NCI-H1436 treated with DMSO at 0.1 percent for 48 hours (cell line): ENCODE data around the gene USP6NL.

Experiments
- DNase-seq: peaks from one replicate; lab custom pipeline; 2025; lab: John Stamatoyannopoulos, UW

USP6NL gene

GRCh38 chr10:11551104-11551503 lies 60.3 kb downstream of the USP6NL start:
- no peak for DNase-seq

DNA sequence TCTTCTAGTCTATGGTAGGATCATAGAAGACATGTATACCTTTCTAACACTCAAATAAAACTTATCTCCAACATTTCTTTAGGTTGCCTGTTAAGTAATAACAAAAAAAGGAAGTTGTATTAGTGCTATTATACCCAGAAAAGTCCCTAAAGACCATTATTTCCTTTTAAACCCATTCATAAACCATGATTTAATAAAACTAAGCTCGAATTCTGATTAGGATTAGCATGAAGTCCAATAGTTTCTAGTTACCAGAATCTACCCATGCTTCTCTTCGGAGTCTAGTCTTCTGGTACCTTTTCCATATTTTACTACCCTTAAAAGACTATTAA lies 62.7 kb downstream of the USP6NL start:
- DNase-seq = no peak

DNA sequence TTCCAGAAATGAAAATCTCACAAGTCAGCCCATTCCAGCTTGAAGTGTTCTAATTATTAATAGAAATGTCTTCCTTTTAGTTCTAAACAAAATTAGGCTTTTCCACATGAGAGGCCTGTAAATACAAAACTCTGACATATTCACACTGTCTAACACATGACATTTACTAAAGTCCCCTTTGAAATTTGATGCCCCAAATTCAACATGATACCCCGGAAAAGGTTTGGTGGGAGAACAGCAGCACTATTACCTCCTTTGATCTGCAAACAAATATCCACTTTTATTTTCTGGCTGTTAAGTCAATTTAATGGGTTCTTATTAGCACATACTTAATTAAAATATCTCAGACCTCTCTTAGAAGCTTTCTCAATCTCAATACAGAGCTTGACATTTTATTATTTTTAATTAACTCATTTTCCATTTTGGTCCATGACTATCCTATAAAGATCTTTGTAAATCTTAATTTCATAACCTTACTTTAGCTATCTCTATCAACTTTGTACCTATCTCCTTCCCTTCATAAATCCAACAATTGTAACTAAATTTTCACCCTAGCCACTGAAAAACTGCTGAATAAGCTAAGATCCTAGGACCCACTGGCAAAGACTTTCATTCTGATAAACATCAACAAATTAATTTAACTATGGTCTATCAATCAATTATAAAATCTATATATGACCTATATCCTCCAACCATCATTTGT lies 63.2 kb downstream of the USP6NL start:
- no peak for DNase-seq

- DNase-seq = no peak
Observed at GRCh38 chr10:11546581-11546980, 64.9 kb downstream of the USP6NL start.

GRCh38 chr10:11541296-11541695 lies 70.2 kb downstream of the USP6NL start:
- DNase-seq = no peak

GRCh38 chr10:11539191-11539868 lies 72.1 kb downstream of the USP6NL start:
- DNase-seq = peak; percentile 23

GRCh38 chr10:11538834-11539190 lies 72.6 kb downstream of the USP6NL start:
- DNase-seq = no peak

DNA sequence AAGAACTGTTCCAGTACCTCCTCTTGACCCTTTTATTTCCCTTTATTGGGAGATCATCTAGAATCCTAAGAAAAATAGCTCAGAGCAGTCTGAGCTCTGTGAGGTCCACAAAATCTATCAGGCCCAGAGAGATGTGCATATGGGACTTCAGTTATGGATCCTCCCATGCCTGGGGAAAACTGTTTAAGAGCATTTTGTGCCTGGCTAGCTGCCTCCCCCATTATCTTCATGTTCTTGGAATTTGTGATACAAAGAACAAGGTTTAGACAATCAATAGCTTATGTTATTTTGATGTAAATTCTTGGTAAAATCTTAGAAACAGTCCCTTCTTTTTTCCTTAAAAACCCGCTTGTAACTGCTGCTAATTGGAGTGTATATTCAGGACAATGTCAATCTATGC lies 75.2 kb downstream of the USP6NL start:
- DNase-seq = no peak

DNA sequence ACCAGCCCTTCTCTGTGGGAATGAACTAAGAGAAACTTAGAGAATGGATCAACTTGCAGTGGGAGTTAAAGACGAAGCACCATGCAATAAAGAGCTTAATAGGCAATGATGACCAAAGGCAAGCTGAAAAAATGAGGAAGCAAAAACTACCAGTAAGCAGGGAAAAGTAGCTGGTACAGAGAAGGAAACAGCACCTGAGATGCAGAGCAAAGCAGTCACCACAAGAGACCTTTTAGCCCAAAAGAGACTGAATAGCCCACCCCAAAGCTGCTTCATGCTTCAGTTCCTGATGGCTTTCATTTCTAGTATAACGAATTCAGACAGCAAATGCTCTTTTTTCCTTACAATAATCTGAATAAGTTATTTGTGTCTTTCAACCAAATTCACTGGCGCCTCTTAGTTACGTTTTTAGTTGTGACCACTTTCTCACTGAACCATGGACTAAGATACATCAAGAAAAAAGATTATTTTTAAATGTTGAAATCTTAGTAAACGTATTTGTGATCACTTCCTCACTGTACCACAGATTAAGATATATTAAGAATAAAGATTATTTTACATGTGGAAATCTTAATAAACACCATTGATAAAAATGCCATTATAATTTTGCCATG lies 76.0 kb downstream of the USP6NL start:
- no peak for DNase-seq

GRCh38 chr10:11533328-11533781 lies 78.1 kb downstream of the USP6NL start:
- no peak for DNase-seq

- DNase-seq = no peak
Observed at GRCh38 chr10:11532306-11532705, 79.1 kb downstream of the USP6NL start.

- no peak for DNase-seq
Observed at GRCh38 chr10:11530806-11531205, 80.6 kb downstream of the USP6NL start.

GRCh38 chr10:11529276-11529903 lies 82.1 kb downstream of the USP6NL start:
- DNase-seq = no peak

- DNase-seq = no peak
Observed at GRCh38 chr10:11528286-11528685, 83.2 kb downstream of the USP6NL start.

- DNase-seq = no peak
Observed at GRCh38 chr10:11527691-11528255, 83.7 kb downstream of the USP6NL start.

DNA sequence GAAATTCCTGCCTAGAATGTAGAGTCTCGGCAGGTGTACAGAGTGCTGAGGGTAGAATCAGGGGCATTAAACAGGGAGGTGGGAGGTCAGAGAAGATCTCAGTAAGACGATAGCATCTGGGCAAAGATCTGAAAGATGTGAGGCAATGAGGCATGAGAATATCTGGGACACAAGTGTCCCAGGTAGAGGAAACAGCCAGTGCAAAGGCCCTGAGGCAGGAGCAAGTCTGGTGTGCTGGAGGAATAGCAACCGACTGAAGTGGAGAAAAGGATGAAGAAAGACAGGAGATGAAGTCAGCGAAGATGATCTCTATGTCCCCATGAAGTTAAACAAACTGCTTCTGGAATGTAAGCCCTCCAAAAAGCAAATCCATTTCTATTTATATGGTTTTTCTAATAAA lies 84.4 kb downstream of the USP6NL start:
- DNase-seq = no peak

GRCh38 chr10:11525503-11525902 lies 85.9 kb downstream of the USP6NL start:
- DNase-seq = no peak

DNA sequence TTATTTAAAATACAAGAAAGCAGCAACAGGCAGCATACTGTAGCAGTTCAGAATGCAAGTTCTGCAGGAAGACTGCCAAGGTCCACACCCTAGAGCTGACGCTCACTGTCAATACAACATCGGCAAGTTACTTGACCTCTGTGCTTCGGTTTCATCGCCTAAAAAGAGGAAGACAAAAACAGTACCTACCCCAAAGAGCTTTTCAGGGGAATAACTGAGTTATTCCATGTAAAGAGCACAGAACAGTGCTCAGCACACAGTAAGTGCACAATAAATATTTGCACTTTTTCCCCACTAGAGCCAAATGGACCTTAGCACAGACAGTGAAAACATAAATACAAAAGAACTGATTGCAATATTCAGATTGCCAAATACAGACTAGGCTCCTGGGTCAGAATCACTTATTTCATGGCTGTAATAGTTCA lies 88.6 kb downstream of the USP6NL start:
- no peak for DNase-seq

- DNase-seq = no peak
Observed at GRCh38 chr10:11521860-11522259, 89.6 kb downstream of the USP6NL start.

GRCh38 chr10:11520892-11521291 lies 90.6 kb downstream of the USP6NL start:
- DNase-seq = no peak

- no peak for DNase-seq
Observed at GRCh38 chr10:11517150-11517549, 94.3 kb downstream of the USP6NL start.

- DNase-seq = no peak
Observed at GRCh38 chr10:11516431-11516746, 95.1 kb downstream of the USP6NL start.
